ENCODE data around the gene MAP3K21.
A peak's percentile ranks its signal among the peaks of the same experiment; 100 is the strongest.

The MAP3K21 gene

DNA sequence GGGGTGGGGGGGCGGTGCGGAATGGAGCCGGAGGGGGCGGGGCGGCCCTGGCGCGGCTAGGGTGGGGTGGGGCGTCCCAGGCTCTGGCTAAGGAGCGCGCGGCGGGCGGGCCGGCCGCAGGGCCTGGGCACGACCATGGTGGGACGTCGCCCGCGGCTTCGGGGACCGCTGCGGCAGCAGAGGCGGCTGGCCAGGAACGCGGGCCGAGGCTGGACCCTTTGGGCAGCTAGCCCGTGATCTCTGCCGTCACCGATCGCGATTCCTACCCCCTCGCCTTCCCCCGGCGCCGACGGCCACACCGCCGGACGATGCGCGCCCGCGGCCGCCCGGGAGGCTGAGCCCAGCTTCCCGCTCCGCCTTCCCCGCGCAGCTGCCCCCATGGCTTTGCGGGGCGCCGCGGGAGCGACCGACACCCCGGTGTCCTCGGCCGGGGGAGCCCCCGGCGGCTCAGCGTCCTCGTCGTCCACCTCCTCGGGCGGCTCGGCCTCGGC is at the start of gene MAP3K21:
MAP3K21 (plus strand) TSS at position 74 of the 491 bp plus-strand sequence; CDS start at position 379, 305 bp downstream.
- DNase-seq: no peak

- DNase-seq: no peak
These were observed 48.9 kb upstream of the MAP3K21 start for GRCh38 chr1:233278631-233279030.

DNA sequence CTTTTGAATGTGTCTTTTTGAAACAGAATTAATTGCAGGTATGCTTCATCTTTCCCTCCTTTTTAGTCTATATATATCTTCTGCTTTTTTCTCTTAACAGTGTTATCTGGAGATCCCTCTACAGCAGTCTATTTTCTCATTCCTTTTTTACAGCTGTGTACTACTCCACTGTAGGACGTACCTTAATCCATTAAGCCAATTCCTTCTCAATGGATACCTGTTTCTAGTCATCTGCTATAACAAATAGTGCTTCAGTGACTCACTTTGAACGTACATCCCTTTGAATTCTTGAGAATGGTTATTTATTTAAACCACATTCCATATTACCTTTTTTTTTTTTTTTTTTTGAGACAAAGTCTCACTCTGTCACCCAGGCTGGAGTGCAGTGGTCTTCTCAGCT is 47.6 kb upstream of the MAP3K21 start:
- DNase-seq: no peak

GRCh38 chr1:233281711-233282581 is 45.6 kb upstream of the MAP3K21 start:
- peak; percentile 33 for DNase-seq

DNA sequence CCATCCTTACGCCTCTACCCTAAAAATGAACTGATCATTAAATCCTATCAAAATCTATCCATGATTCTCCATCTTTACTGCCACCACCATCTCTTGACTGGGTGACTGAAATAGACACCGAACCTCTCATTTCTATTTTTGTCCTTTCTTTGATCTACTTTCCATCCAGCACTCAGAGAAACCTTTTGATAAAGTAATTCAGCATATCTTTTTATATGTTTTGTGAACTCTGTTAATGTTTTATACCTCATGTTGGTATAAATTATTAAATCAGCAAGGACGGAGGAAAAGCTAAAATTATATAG is 45.0 kb upstream of the MAP3K21 start:
- DNase-seq: no peak

DNA sequence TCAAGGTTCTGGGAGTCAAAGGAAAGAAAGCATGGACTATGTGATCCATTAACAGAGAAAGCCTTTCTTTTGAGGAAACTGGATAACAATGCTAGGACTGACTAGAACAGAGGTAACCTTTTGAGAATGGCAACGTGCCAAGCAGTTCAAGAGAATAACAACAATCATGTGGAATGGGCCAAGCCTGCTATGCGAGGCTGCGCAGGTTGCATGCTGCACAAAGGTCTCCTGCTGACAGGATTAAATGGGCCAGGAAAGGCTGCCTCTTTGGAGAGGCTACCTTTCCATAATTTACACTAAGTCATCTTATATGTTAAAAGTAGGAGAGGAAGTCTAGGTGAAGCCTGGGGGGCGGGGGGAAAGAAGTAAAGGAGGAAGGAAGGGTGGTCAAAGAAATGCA is 37.8 kb upstream of the MAP3K21 start:
- no peak for DNase-seq

- no peak for DNase-seq
These were observed 37.0 kb upstream of the MAP3K21 start for GRCh38 chr1:233290396-233291034.

- no peak for DNase-seq
These were observed 33.7 kb upstream of the MAP3K21 start for GRCh38 chr1:233293556-233294446.

GRCh38 chr1:233294913-233295236 is 32.6 kb upstream of the MAP3K21 start:
- peak; percentile 52 for DNase-seq

- DNase-seq: peak; percentile 72
These were observed 32.1 kb upstream of the MAP3K21 start, which contains the start of gene PCNX2 for GRCh38 chr1:233295237-233295974. PCNX2 (minus strand) TSS chr1:233295725; CDS start chr1:233295478, 247 bp downstream.

DNA sequence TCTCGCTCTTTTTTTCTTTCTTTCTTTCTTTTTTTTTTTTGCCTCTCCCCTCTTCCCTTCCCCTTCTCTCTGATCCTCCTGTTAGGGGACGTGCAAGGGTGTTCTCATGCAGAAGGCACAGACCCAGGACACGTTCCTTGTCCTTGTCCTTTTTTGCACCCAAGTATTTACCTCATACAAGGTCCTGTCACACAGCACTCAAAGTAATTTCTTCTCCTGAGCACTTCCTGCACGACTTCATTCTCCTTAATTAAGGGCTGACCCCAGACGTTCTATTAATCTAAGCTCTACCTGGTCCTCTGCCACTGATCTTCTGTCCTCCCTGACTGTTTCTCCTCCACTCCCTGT is 31.6 kb upstream of the MAP3K21 start:
- DNase-seq: no peak

GRCh38 chr1:233299450-233299849 is 28.1 kb upstream of the MAP3K21 start:
- DNase-seq: no peak

- no peak for DNase-seq
These were observed 27.2 kb upstream of the MAP3K21 start for GRCh38 chr1:233300326-233300725.

DNA sequence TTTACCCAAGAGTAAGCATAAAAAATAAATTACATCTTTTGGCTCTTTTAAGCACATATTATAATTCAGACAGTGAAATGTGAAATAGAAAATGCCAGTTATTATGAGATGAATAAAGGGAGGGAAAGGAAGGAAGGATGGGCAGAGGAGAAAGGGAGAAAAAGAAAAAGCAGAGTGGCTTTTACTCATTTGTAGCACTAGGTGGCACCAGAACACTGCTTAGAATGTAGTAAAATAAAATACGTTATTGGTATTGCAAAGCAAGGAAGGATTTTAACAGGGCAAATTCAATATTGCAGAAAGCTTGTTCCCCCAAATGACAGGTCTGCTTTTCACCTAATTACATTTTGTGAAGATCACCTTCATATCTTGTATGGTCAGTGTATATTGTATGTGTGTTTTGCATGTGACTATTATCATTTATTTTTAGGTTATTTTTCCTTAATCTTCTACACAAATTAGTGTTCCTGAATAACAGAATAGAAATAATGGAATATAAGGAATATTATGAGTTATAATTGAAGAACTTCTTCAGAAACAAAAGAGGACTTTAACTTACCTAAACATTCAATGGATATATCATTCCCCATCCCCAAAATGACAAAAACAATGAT is 22.9 kb upstream of the MAP3K21 start:
- DNase-seq: peak; percentile 48

GRCh38 chr1:233313434-233314155 is 13.9 kb upstream of the MAP3K21 start:
- no peak for DNase-seq

- no peak for DNase-seq
These were observed 11.7 kb upstream of the MAP3K21 start for GRCh38 chr1:233315718-233316301.

DNA sequence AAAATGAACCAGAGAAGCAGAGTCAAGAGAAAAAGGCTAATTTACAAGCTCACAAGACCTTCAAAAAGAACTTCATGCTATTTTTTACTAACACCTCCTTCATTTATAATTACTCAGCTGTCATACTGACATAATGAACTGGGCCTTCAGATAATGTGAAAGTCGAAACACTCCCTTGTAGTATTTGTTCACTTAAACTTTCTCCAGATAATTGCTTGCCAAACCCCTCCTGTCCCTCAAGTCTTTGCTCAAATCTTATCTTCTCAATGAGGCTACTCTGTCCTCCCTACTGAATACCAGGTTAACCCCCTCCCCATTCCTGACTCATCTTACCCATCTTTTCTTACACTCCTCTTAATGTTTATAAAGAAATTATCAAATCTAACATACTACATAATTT is 11.1 kb upstream of the MAP3K21 start:
- DNase-seq: no peak

GRCh38 chr1:233319272-233319671 is 8.3 kb upstream of the MAP3K21 start:
- DNase-seq: no peak

GRCh38 chr1:233320023-233320422 is 7.5 kb upstream of the MAP3K21 start:
- no peak for DNase-seq

- no peak for DNase-seq
These were observed 3.8 kb upstream of the MAP3K21 start for GRCh38 chr1:233323718-233324117.

- no peak for DNase-seq
These were observed 1.2 kb upstream of the MAP3K21 start for GRCh38 chr1:233326319-233326718.
